Mononuclear cell (primary cell): ENCODE measurements around the gene FRAS1. TPM values are rescaled to one million over a fixed set of nuclear protein-coding genes. Genes with fewer than 3 reads are reported as not detected.

ENCODE experiments used
- H3K27me3 ChIP-seq: 2 replicates; pipeline ENCODE4 v1.6.0; 2011; ENCODE audit warnings: low read length, control low read depth; ENCODE audit not compliant: insufficient read depth
- H3K4me1 ChIP-seq: 2 replicates; pipeline ENCODE4 v1.5.1; 2011; ENCODE audit warnings: mild to moderate bottlenecking, low read length, control low read depth; ENCODE audit not compliant: insufficient read depth
- H3K4me3 ChIP-seq: 2 replicates; pipeline ENCODE4 v1.5.1; 2011; ENCODE audit warnings: mild to moderate bottlenecking, low read length, moderate library complexity
- H3K9me3 ChIP-seq: 2 replicates; pipeline ENCODE4 v1.5.1; 2011; ENCODE audit warnings: low read depth, mild to moderate bottlenecking, control low read depth, low read length
- total RNA-seq: library from RNA; depleted of rRNA; stranded (reverse); fragments of >200 nt; gene quantifications from one replicate; pipeline ENCODE4 v1.2.3, GENCODE V29; 2012

The FRAS1 gene
- total RNA-seq, 1 donor, result under 0.01 TPM

- H3K4me1 ChIP-seq, result no peaks in the 10 kb centered on the region
- no peak overlapping the region for H3K4me3 ChIP-seq
- H3K27me3 ChIP-seq, result peaks cover 5% of the 10 kb centered on the region
- no peaks in the 10 kb centered on the region for H3K9me3 ChIP-seq
Measured at GRCh38 chr4:78363031-78363570, 306.0 kb downstream of the FRAS1 start.

DNA sequence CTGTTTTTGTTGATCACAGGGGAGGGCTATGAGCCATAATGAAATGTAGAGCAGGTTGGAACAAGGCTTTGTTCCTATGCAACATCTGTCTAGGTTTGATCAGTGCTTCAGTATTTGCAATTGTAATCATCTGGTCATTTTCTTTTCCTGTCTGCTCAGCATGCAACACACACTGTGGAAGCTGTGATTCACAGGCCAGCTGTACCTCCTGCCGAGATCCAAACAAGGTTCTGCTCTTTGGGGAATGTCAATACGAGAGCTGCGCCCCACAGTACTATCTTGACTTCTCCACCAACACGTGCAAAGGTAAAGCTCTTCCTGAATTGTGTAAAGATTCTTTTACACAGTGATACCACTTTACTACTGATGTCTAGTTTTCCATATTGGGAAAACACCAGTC is 312.6 kb downstream of the FRAS1 start:
- no peaks in the 10 kb centered on the region for H3K27me3 ChIP-seq

DNA sequence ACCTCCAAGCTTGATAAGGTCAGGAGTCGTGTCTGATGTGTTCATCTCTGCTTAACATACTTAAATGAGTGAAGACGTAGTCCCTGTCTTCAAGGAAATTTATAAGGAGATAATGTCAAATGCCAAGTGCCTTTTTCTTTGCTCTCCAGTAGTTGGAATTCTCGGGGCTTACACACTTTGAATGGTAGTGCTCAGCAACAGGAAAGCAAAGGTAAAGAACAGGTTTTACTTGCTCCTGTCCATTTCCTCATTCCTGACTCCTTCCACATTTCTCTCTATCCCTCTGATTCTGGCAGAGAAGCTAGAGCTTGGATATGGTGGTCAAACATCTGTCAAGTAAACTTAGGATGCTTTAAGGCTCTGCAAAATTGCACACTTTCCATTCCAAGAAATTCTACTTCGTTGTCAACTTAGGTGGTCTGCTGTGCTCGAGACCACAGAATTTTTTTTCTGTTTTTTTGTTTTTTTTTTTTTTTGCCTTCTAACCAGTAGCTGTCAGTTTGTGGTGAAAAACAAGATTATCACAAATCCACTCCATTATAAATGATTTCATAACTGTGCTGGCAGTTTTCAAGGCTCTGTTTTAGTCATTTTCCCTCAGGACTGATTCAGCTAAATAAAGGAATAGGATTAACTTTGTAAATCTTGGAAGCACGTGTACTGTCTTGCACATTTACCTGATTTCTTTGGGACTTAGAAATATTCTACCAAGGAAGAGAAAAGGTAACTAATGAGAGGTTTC is 313.7 kb downstream of the FRAS1 start:
- H3K4me1 ChIP-seq, result no peaks in the 10 kb centered on the region
- H3K27me3 ChIP-seq, result no peaks in the 10 kb centered on the region
- H3K4me3 ChIP-seq, result no peak overlapping the region
- no peaks in the 10 kb centered on the region for H3K9me3 ChIP-seq

More for the DNA sequence above, 312.6 kb downstream of the FRAS1 start:
- H3K4me3 ChIP-seq, result no peak overlapping the region
- H3K9me3 ChIP-seq, result no peaks in the 10 kb centered on the region
- H3K4me1 ChIP-seq, result no peaks in the 10 kb centered on the region

DNA sequence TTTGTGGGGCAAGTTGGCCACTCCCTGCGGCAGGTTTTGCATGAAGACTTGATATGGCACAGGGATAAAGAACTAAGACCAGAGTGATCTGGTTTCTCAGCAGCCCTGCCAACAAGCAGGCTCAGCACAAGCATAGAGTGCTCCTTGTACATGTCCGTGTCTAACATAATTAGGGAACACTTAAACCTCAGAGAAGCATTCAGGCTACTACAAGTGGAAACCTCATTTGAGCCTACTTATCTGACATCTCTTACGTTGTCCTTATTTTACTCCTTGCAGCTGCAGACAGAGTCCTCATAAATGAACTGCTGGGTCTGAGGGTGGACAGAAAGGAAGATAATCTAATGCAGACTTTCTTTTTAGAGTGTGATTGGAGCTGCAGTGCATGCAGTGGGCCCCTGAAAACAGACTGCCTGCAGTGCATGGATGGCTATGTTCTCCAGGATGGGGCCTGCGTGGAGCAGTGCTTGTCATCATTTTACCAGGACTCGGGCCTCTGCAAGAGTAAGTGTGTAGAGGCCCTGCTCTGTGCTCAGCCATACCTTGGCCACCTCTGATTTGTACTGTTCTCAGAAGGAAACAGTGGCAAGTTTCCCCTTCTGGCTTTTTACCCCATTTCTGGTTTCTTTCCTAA is 315.3 kb downstream of the FRAS1 start:
- Histone ChIP-seq H3K4me1 (no peaks in the 10 kb centered on the region), H3K9me3 (no peaks in the 10 kb centered on the region), H3K27me3 (no peaks in the 10 kb centered on the region), H3K4me3 (no peak overlapping the region)

GRCh38 chr4:78377555-78377954 is 320.4 kb downstream of the FRAS1 start:
- no peaks in the 10 kb centered on the region for H3K27me3 ChIP-seq
- H3K4me1 ChIP-seq, result no peaks in the 10 kb centered on the region
- no peaks in the 10 kb centered on the region for H3K9me3 ChIP-seq
- no peak overlapping the region for H3K4me3 ChIP-seq

- Histone ChIP-seq H3K9me3 (no peaks in the 10 kb centered on the region), H3K27me3 (no peaks in the 10 kb centered on the region), H3K4me3 (no peak overlapping the region), H3K4me1 (no peaks in the 10 kb centered on the region)
Measured at GRCh38 chr4:78379040-78379439, 321.9 kb downstream of the FRAS1 start.

DNA sequence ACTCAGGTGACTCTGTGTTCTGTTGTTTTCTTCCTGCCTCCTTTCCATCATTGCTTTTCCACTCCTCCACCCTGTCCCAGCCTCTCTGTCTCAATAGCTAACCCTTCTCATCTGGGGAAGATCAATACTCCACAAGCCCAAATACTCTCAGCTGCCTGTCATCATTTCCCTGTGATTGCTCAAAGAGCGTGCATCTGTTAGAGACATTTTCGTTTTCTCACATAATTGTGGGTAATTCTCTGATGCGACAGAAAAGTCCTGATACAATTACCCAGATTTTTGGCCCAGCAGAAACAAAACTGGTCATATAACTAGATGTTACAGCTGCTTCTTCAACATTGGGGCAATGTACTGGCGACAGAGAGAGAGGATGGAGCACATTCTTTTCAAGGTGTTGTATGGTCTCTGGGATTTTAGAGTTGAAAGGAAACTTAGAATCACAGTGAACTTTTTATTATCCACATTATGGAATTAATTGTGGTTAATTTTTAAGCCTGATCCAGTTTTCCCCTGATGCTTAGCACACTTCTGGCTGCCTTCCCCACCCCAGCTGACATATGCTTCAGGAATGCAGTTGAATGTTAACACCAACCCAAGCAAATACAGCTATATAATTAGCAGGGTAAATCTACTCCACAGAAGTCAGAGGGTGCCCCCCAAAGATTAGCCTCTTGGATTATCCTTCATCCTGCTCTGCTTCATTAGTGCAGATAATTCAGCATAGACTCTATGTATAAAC is 323.0 kb downstream of the FRAS1 start:
- Histone ChIP-seq H3K9me3 (no peaks in the 10 kb centered on the region), H3K27me3 (no peaks in the 10 kb centered on the region), H3K4me3 (no peak overlapping the region), H3K4me1 (no peaks in the 10 kb centered on the region)

DNA sequence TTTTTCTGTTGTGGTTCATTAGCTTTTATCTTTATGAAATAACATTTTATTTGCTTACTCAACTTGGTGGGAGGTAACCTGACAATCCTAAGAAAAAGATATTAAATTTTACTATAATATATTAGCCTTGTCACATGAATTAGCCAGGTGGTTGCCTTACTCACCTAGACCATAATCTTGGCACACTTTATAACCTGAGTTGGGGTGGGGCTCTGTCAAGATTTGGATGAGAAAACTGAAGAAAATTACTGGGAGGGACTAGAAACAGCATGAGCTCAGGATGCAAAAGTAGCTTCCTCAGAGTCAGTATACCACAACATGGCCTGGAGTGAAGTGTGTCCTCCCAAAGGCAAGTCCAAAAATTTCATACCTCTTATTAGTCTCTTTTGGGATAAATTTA is 329.6 kb downstream of the FRAS1 start:
- H3K27me3 ChIP-seq, result no peaks in the 10 kb centered on the region
- no peaks in the 10 kb centered on the region for H3K4me1 ChIP-seq
- no peak overlapping the region for H3K4me3 ChIP-seq
- H3K9me3 ChIP-seq, result no peaks in the 10 kb centered on the region

GRCh38 chr4:78395642-78396041 is 338.5 kb downstream of the FRAS1 start:
- Histone ChIP-seq H3K4me1 (no peaks in the 10 kb centered on the region), H3K27me3 (peaks cover 6% of the 10 kb centered on the region), H3K4me3 (no peak overlapping the region), H3K9me3 (peaks cover 20% of the 10 kb centered on the region)

- Histone ChIP-seq H3K9me3 (peaks cover 20% of the 10 kb centered on the region), H3K4me3 (no peak overlapping the region), H3K27me3 (peaks cover 6% of the 10 kb centered on the region), H3K4me1 (no peaks in the 10 kb centered on the region)
Measured at GRCh38 chr4:78396613-78397291, 339.6 kb downstream of the FRAS1 start.

- Histone ChIP-seq H3K4me3 (no peak overlapping the region), H3K9me3 (peaks cover 20% of the 10 kb centered on the region), H3K27me3 (peaks cover 6% of the 10 kb centered on the region), H3K4me1 (no peaks in the 10 kb centered on the region)
Measured at GRCh38 chr4:78397292-78397630, 340.1 kb downstream of the FRAS1 start.

- no peaks in the 10 kb centered on the region for H3K9me3 ChIP-seq
- no peaks in the 10 kb centered on the region for H3K27me3 ChIP-seq
- no peak overlapping the region for H3K4me3 ChIP-seq
- H3K4me1 ChIP-seq, result no peaks in the 10 kb centered on the region
Measured at GRCh38 chr4:78409612-78410202, 352.6 kb downstream of the FRAS1 start.

DNA sequence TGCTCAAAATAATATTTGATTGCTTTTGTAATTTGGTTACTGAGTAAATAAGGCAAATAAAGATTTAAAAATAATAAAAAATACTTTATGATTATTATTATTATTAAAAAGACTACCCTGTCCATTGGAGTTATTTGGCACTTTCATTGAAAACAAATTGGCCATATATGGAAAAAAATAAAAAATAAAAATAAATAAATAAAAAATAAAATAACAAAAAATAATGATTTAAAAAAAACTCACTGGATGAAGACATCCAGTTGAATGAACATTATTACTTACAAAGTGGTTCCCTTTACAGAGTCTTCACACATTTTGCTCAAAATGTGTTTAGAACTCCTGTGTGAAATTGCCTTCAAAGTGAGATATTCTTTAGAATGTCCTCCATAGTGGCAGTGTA is 353.1 kb downstream of the FRAS1 start:
- H3K27me3 ChIP-seq, result no peaks in the 10 kb centered on the region
- H3K4me1 ChIP-seq, result no peaks in the 10 kb centered on the region
- H3K9me3 ChIP-seq, result no peaks in the 10 kb centered on the region
- H3K4me3 ChIP-seq, result no peak overlapping the region

DNA sequence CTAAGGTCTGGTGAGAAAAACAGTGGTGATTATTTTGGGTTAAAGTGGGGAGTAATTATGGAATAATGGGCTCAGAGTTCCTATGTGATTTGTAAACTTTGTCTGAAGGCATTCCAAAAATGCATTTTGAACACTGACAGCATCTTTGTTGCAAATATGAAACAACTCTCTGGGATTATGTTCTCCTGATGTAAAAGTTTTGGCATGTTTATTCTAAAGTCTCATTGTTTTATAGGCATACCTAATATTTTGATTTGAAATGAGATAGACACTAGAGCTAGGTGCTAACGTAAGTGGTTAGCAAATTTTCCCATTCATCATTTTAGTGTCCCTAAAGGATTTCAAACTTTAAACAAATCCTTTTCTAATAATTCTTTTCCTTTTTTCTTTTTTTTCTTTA is 353.6 kb downstream of the FRAS1 start:
- no peaks in the 10 kb centered on the region for H3K9me3 ChIP-seq
- H3K4me3 ChIP-seq, result no peak overlapping the region
- H3K4me1 ChIP-seq, result no peaks in the 10 kb centered on the region

More for the DNA sequence above, 353.6 kb downstream of the FRAS1 start:
- no peaks in the 10 kb centered on the region for H3K27me3 ChIP-seq
